GM23338 (cell line): ENCODE measurements around the gene MINDY4. TPM values are rescaled to one million over a fixed set of nuclear protein-coding genes. Genes with fewer than 3 reads are reported as not detected.

ENCODE experiments used
- ATAC-seq: fragments of 200-7000 bp; cut with Tn5 transposase; 3 replicates; pipeline ENCODE4 v1.9.1; 2020
- DNase-seq: peaks from one replicate; pipeline ENCODE4 v3.0.0-alpha.2; 2015; ENCODE audit warnings: low spot score
- H2AFZ ChIP-seq: fragments of 200-600 bp; sonication (generic); 2 replicates; pipeline ENCODE4 v1.8.0; 2016; ENCODE audit warnings: antibody characterized with exemption, mild to moderate bottlenecking, moderate library complexity
- H3F3A ChIP-seq: fragments of 200-600 bp; sonication (generic); replicated peaks from 2 replicates; pipeline ENCODE4 v1.8.0; 2017; ENCODE audit warnings: antibody characterized with exemption, mixed run types, low read depth
- H3K27ac ChIP-seq: fragments of 200-600 bp; sonication (generic); 2 replicates; pipeline ENCODE4 v1.6.1; 2016; ENCODE audit warnings: low read depth
- H3K27me3 ChIP-seq: fragments of 200-600 bp; sonication (generic); 2 replicates; pipeline ENCODE4 v1.8.0; 2016; ENCODE audit warnings: mild to moderate bottlenecking, mixed run types, moderate library complexity; ENCODE audit not compliant: insufficient read depth
- H3K36me3 ChIP-seq: fragments of 200-600 bp; sonication (generic); 2 replicates; pipeline ENCODE4 v1.8.0; 2016; ENCODE audit warnings: mild to moderate bottlenecking; ENCODE audit not compliant: insufficient read depth
- H3K4me1 ChIP-seq: fragments of 200-600 bp; sonication (generic); 2 replicates; pipeline ENCODE4 v1.8.0; 2016; ENCODE audit warnings: mild to moderate bottlenecking, moderate library complexity; ENCODE audit not compliant: insufficient read depth
- H3K4me2 ChIP-seq: fragments of 200-600 bp; sonication (generic); 2 replicates; pipeline ENCODE4 v1.7.1; 2017; ENCODE audit warnings: mixed run types
- H3K4me3 ChIP-seq: fragments of 200-600 bp; sonication (generic); 2 replicates; pipeline ENCODE4 v1.6.1; 2016; ENCODE audit warnings: mixed run types
- H3K79me2 ChIP-seq: fragments of 200-600 bp; sonication (generic); replicated peaks from 2 replicates; pipeline ENCODE4 v1.8.0; 2017; ENCODE audit warnings: mild to moderate bottlenecking; ENCODE audit not compliant: insufficient read depth
- H3K9me2 ChIP-seq: fragments of 200-600 bp; sonication (generic); 2 replicates; pipeline ENCODE4 v1.8.0; 2017; ENCODE audit not compliant: insufficient read depth
- H4K20me1 ChIP-seq: fragments of 200-600 bp; sonication (generic); replicated peaks from 2 replicates; pipeline ENCODE4 v1.8.0; 2017; ENCODE audit warnings: mild to moderate bottlenecking; ENCODE audit not compliant: insufficient read depth
- H3K27ac Mint-ChIP-seq: 2 replicates; pipeline ENCODE4 v1.8.0; 2020; ENCODE audit warnings: inconsistent platforms, mild to moderate bottlenecking, moderate library complexity, mixed read lengths
- H3K27me3 Mint-ChIP-seq: 3 replicates; pipeline ENCODE4 v1.8.0; 2022; ENCODE audit warnings: low read depth, mild to moderate bottlenecking, moderate library complexity, mixed read lengths, inconsistent platforms; ENCODE audit not compliant: insufficient read depth, poor library complexity
- H3K36me3 Mint-ChIP-seq: 3 replicates; pipeline ENCODE4 v1.8.0; 2021; ENCODE audit warnings: low read depth, mild to moderate bottlenecking, inconsistent platforms, moderate library complexity, mixed read lengths
- H3K4me1 Mint-ChIP-seq: 3 replicates; pipeline ENCODE4 v1.8.0; 2020; ENCODE audit warnings: mild to moderate bottlenecking, inconsistent platforms, mixed read lengths
- H3K4me3 Mint-ChIP-seq: 3 replicates; pipeline ENCODE4 v1.8.0; 2021; ENCODE audit warnings: moderate library complexity, mild to moderate bottlenecking, inconsistent platforms, mixed read lengths
- H3K9me3 Mint-ChIP-seq: 3 replicates; pipeline ENCODE4 v1.8.0; 2020; ENCODE audit warnings: moderate library complexity, mild to moderate bottlenecking, inconsistent platforms, mixed read lengths
- CTCF ChIP-seq, 2 experiments: fragments of 200-600 bp in 1 of 2; sonication (generic) in 1 of 2; conservative IDR thresholded peaks; 2 replicates each; pipeline versions ENCODE4 v1.5.1 to v1.6.1; 2016 to 2017; ENCODE audit warnings: antibody characterized with exemption in 2 of 2, low read depth in 2 of 2, mild to moderate bottlenecking in 2 of 2, moderate library complexity in 1 of 2
- ETS1 ChIP-seq: IDR thresholded peaks from 2 replicates; pipeline ENCODE4 v1.6.1; 2016; ENCODE audit warnings: antibody characterized with exemption
- EZH2 ChIP-seq: fragments of 200-600 bp; sonication (generic); IDR thresholded peaks from one replicate; pipeline ENCODE4 v1.8.0; 2017; ENCODE audit warnings: antibody characterized with exemption, mild to moderate bottlenecking, low read depth; ENCODE audit not compliant: unreplicated experiment
- EZH2phosphoT487 ChIP-seq: fragments of 200-600 bp; sonication (generic); IDR thresholded peaks from one replicate; pipeline ENCODE4 v1.8.1; 2018; ENCODE audit warnings: antibody characterized with exemption; ENCODE audit not compliant: unreplicated experiment
- JUNB ChIP-seq: IDR thresholded peaks from one replicate; pipeline ENCODE4 v1.6.1; 2016; ENCODE audit warnings: antibody characterized with exemption; ENCODE audit not compliant: unreplicated experiment
- NANOG ChIP-seq: IDR thresholded peaks from 2 replicates; pipeline ENCODE4 v1.6.1; 2016; ENCODE audit warnings: antibody characterized with exemption, borderline replicate concordance
- REST ChIP-seq: IDR thresholded peaks from one replicate; pipeline ENCODE4 v1.6.1; 2018; ENCODE audit warnings: antibody characterized with exemption; ENCODE audit not compliant: unreplicated experiment
- STAT1 ChIP-seq: IDR thresholded peaks from one replicate; pipeline ENCODE4 v1.6.1; 2016; ENCODE audit warnings: antibody characterized with exemption; ENCODE audit not compliant: unreplicated experiment
- ZNF114 ChIP-seq: fragments of 250-450 bp; sonication (Bioruptor Pico); IDR thresholded peaks from 2 replicates; pipeline ENCODE4 v1.5.0; 2020; ENCODE audit warnings: mild to moderate bottlenecking, moderate library complexity
- ZNF462 ChIP-seq: fragments of 250-450 bp; sonication (Bioruptor Pico); IDR thresholded peaks from 2 replicates; pipeline ENCODE4 v1.5.0; 2020; ENCODE audit warnings: mild to moderate bottlenecking, moderate library complexity
- polyA plus RNA-seq: library from polyadenylated mRNA; unstranded; fragments of >200 nt; fragmentation: Nextera tagmentation; extraction: Ambion mirVana; gene quantifications from 2 replicates; pipeline ENCODE4 v1.2.1, GENCODE V29; 2016
- total RNA-seq: library from RNA; depleted of rRNA; stranded (reverse); fragments of >200 nt; shearing (Covaris generic); gene quantifications from 2 replicates; pipeline ENCODE4 v1.2.3, GENCODE V29; 2014

The MINDY4 gene
- total and polyA plus RNA-seq, 2 experiments from 2014 or later, result 1.7 to 4.4 TPM

GRCh38 chr7:30744075-30744417 lies 27.2 kb upstream of the MINDY4 start (continued):
- no peak for TF ChIP-seq REST
- no peak for TF ChIP-seq CTCF (conservative IDR thresholded peaks at IDR 0.05; ENCODE audit: low read depth in 2 of 2)
- no peak for TF ChIP-seq STAT1

GRCh38 chr7:30745261-30745941 lies 25.8 kb upstream of the MINDY4 start:
- no peaks in the 10 kb centered on the region for H3K9me2 ChIP-seq
- no peaks in the 10 kb centered on the region for H3K36me3 ChIP-seq
- no peak overlapping the region for H3K4me3 ChIP-seq
- ATAC-seq, result no peak
- H3K27me3 Mint-ChIP-seq, result peaks cover 8% of the 10 kb centered on the region
- H3K9me3 Mint-ChIP-seq, result no peaks in the 10 kb centered on the region
- no peak overlapping the region for H3K4me2 ChIP-seq
- H3K36me3 Mint-ChIP-seq, result no peaks in the 10 kb centered on the region
- no peaks in the 10 kb centered on the region for H3K79me2 ChIP-seq
- no peaks in the 10 kb centered on the region for H4K20me1 ChIP-seq
- no peaks in the 10 kb centered on the region for H3F3A ChIP-seq
- H3K4me1 ChIP-seq, result no peaks in the 10 kb centered on the region
- H3K27me3 ChIP-seq, result no peaks in the 10 kb centered on the region
- no peak for DNase-seq
- H3K27ac Mint-ChIP-seq, result no peak overlapping the region
- no peak overlapping the region for H3K4me3 Mint-ChIP-seq
- no peak overlapping the region for H2AFZ ChIP-seq
- H3K4me1 Mint-ChIP-seq, result no peaks in the 10 kb centered on the region; the same call in 2 of the 3 replicates
- H3K27ac ChIP-seq, result no peak overlapping the region
- TF ChIP-seq ETS1 (no peak), ZNF462 (no peak), EZH2phosphoT487 (no peak), ZNF114 (CRISPR knock-in tag) (no peak), NANOG (no peak), EZH2 (no peak), JUNB (no peak)
